ENCODE measurements around the gene VGF. TPM values are rescaled to one million over a fixed set of nuclear protein-coding genes. Genes with fewer than 3 reads are reported as not detected.
"Not testable (repeated sequence)": the region's sequence is repeated elsewhere in the genome, so short reads cannot be mapped to it uniquely, and the experiment has no call there.

VGF gene
- total RNA-seq, 4 donors from 2014 or later = not detected

DNA sequence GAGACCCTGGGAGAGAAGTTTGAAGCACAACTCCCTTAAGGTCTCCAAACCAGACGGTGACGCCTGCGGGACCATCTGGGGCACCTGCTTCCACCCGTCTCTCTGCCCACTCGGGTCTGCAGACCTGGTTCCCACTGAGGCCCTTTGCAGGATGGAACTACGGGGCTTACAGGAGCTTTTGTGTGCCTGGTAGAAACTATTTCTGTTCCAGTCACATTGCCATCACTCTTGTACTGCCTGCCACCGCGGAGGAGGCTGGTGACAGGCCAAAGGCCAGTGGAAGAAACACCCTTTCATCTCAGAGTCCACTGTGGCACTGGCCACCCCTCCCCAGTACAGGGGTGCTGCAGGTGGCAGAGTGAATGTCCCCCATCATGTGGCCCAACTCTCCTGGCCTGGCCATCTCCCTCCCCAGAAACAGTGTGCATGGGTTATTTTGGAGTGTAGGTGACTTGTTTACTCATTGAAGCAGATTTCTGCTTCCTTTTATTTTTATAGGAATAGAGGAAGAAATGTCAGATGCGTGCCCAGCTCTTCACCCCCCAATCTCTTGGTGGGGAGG lies 27.6 kb downstream of the VGF start:
- TF ChIP-seq, protein P1, sequence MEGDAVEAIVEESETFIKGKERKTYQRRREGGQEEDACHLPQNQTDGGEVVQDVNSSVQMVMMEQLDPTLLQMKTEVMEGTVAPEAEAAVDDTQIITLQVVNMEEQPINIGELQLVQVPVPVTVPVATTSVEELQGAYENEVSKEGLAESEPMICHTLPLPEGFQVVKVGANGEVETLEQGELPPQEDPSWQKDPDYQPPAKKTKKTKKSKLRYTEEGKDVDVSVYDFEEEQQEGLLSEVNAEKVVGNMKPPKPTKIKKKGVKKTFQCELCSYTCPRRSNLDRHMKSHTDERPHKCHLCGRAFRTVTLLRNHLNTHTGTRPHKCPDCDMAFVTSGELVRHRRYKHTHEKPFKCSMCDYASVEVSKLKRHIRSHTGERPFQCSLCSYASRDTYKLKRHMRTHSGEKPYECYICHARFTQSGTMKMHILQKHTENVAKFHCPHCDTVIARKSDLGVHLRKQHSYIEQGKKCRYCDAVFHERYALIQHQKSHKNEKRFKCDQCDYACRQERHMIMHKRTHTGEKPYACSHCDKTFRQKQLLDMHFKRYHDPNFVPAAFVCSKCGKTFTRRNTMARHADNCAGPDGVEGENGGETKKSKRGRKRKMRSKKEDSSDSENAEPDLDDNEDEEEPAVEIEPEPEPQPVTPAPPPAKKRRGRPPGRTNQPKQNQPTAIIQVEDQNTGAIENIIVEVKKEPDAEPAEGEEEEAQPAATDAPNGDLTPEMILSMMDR (IDR thresholded peaks at IDR 0.05) = no peak
- intact Hi-C loops (cut with DNase I) = no loop called here
- Histone ChIP-seq H3K36me3 (peaks cover 0 to 18% (median 0%) of the 10 kb centered on the region in 3 donors), H3K27me3 (no peaks in the 10 kb centered on the region), H3K4me3 (peak overlapping the region in 1 of 4 donors; percentile 55), H3K27ac (peak overlapping the region; percentile 35 to 78 (median 74)), H3K9me3 (no peaks in the 10 kb centered on the region), H3K4me1 (peaks cover 0 to 36% (median 14%) of the 10 kb centered on the region in 3 donors)
- 80 to 90% methylated on average over 6 to 9 of the region's 9 CpGs for WGBS, 2 donors
- DNase-seq = no peak

DNA sequence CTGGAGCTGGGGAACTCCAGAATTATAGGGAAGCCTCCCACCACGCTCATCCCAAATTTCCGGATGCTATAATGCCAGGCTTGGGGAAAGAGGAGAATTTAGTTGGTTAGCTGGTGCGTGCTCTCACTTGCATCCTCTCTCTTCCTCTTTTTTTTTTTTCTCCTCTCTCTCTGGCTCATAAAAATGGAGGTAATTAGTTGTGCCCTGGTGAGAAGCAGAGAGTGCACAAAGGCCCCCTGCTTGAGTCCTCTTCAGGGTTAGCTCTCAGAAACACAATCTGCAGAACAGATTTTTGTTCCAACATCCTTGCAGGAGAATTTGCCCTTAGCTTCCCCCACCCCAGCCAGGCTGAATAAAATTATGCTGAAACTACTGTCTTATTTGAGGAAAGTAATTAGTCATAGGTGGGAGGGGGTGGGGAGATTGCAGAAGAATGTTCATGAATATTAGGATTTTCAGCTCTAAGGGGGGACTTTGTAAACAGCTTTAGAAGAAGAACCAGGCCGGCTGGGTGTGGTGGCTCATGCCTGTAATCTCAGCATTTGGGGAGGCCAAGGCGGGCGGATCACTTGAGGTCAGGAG lies 30.9 kb downstream of the VGF start:
- Histone ChIP-seq H3K4me1 (peaks cover 0 to 20% (median 14%) of the 10 kb centered on the region in 3 donors), H3K27me3 (no peaks in the 10 kb centered on the region), H3K36me3 (peaks cover 0 to 35% (median 0%) of the 10 kb centered on the region in 3 donors), H3K9me3 (no peaks in the 10 kb centered on the region), H3K27ac (no peak overlapping the region), H3K4me3 (no peak overlapping the region)
- no peak for DNase-seq
- WGBS, 2 donors = 59 to 63% methylated on average over 6 of the region's 6 CpGs
- intact Hi-C loops (cut with DNase I) = no loop called here
- TF ChIP-seq, protein P1 (IDR thresholded peaks at IDR 0.05) = no peak
- no peak for TF ChIP-seq POLR2A (IDR thresholded peaks at IDR 0.05)

DNA sequence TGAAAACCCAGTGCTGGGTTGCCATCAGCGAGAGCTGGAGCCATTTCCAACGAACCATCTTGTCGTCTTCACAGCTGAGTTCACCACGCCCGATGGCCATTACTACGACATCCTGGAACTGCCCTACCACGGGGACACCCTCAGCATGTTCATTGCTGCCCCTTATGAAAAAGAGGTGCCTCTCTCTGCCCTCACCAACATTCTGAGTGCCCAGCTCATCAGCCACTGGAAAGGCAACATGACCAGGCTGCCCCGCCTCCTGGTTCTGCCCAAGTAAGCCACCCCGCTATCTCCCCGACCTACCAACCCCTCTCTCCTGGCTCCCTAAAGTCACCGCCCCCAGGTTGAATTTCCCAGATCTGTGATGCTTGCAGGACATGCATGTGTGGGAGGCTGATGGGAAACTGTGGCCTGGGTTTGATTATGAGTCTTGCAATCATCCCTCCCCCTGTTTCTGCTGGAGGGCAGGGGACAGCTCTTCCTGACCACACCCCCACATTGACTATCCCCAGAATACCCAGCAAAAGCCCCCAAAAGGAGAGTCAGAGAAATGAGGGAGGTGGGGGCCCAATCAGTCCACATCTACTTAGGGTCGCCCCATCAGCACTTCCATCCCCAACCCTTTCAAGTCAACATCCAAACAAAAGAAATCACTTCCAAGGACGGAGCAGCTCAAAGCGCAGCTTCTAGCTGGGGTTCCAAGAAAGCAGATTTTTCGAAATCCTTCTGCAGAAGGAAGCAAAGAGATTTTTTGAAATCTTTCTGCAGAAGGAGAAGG lies 31.6 kb downstream of the VGF start:
- Histone ChIP-seq H3K27ac (no peak overlapping the region), H3K36me3 (peaks cover 0 to 35% (median 0%) of the 10 kb centered on the region in 3 donors), H3K4me3 (no peak overlapping the region), H3K27me3 (no peaks in the 10 kb centered on the region), H3K4me1 (peaks cover 0 to 18% (median 9%) of the 10 kb centered on the region in 3 donors), H3K9me3 (no peaks in the 10 kb centered on the region)
- 67 to 70% methylated on average over 14 of the region's 15 CpGs for WGBS, 2 donors
- intact Hi-C loops (cut with DNase I) = no loop called here
- TF ChIP-seq, protein P1 (IDR thresholded peaks at IDR 0.05) = no peak
- no peak for TF ChIP-seq POLR2A (IDR thresholded peaks at IDR 0.05)
- no peak for DNase-seq

DNA sequence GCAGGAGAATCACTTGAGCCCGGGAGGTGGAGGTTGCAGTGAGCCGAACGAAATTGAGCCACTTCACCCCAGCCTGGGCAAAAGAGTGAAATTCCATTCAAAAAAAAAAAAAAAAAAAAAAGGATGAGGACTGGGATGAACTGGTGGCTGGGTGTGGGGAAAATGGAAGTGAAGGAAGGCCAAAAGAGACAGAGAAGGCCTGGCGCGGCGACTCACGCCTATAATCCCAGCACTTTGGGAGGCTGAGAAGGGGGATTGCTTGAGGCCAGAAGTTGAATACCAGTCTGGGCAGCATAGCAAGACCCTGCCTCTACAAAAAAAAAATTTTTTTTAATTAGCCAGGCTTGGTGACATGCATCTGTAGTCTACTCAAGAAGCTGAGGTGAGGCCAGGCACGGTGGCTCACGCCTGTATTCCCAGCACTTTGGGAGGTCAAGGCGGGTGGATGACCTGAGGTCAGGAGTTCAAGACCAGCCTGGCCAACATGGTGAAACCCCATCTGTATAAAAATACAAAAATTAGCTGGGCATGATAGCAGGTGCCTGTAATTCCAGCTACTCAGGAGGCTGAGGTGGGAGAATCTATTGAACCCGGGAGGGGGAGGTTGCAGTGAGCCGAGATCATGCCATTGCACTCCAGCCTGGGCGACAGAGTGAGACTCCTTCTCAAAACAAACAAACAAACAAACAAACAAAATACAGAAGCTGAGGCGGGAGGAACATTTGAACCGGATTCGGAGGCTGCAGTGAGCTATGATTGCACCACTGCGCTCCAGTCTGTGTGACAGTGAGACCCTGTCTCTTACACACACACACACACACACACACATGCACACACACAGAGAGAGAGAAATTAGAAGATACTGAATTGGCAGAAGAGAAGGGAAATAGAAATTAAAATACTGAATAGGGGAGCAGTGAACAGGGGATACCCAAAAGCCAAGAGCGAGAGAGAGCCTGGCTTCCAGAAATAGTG lies 32.5 kb downstream of the VGF start:
- DNase-seq; intact Hi-C loops (cut with DNase I); H3K9me3 ChIP-seq; H3K4me3 ChIP-seq; H3K27me3 ChIP-seq; H3K27ac ChIP-seq: not testable (repeated sequence)
- peaks cover 0 to 15% (median 9%) of the 10 kb centered on the region in 3 donors for H3K4me1 ChIP-seq
- H3K36me3 ChIP-seq = peaks cover 0 to 35% (median 0%) of the 10 kb centered on the region in 3 donors
- WGBS, 2 donors = 89 to 90% methylated on average over 15 to 18 of the region's 18 CpGs

DNA sequence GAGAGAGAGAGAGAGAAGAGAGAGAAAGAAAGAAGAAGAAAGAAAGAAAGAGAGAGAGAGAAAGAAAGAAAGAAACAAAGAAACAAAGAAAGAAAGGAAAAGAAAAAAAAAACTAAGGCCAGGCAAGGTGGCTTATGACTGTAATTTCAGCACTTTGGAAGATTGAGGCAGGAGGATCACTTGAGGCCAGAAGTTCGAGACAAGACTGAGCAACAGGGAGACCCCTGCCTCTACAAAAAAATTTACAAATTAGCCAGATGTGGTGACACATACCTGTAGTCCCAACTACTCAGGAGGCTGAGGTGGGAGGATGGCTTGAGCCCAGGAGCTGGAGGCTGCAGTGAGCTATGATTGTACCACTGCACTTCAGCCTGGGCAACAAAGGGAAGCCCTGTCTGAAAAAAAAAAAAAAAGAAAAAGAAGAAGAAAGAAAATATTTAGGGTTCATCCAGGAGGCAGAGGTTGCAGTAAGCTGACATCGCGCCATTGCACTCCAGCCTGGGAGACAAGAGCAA lies 35.7 kb downstream of the VGF start:
- no peaks in the 10 kb centered on the region for H3K9me3 ChIP-seq
- WGBS, 2 donors = 78 to 91% methylated on average over 3 of the region's 3 CpGs
- intact Hi-C loops (cut with DNase I) = no loop called here
- DNase-seq = no peak
- no peaks in the 10 kb centered on the region for H3K27me3 ChIP-seq
- peaks cover 0 to 16% (median 0%) of the 10 kb centered on the region in 3 donors for H3K36me3 ChIP-seq
- no peak overlapping the region for H3K27ac ChIP-seq
- TF ChIP-seq, protein P1 (IDR thresholded peaks at IDR 0.05) = no peak
- no peak for TF ChIP-seq POLR2A (IDR thresholded peaks at IDR 0.05)
- H3K4me3 ChIP-seq = no peak overlapping the region
- peaks cover 17 to 39% (median 33%) of the 10 kb centered on the region in 3 donors for H3K4me1 ChIP-seq
